GM12892 (cell line): ENCODE results near the gene PLOD3.

Experiments used
- POLR2A ChIP-seq: IDR thresholded peaks from 2 replicates; pipeline ENCODE4 v1.6.1; 2011; ENCODE audit warnings: low read depth, low read length, control low read depth
- POLR2AphosphoS5 ChIP-seq: IDR thresholded peaks from 2 replicates; pipeline ENCODE4 v1.6.1; 2011; ENCODE audit warnings: low read depth, low read length, control low read depth
- TAF1 ChIP-seq: IDR thresholded peaks from 2 replicates; pipeline ENCODE4 v1.6.1; 2011; ENCODE audit warnings: low read depth, mild to moderate bottlenecking, control low read depth, low read length, borderline replicate concordance

GRCh38 chr7:101198476-101198875 lies 18.9 kb downstream of the PLOD3 start:
- no peak for TF ChIP-seq TAF1
- TF ChIP-seq POLR2A, result no peak
- TF ChIP-seq POLR2AphosphoS5, result no peak
